H9 (cell line): ENCODE results near the gene TLR5. TPM values are rescaled to one million over a fixed set of nuclear protein-coding genes. Genes with fewer than 3 reads are reported as not detected.

Source experiments
- DNase-seq: peaks from one replicate; pipeline ENCODE4 v3.0.0-alpha.2; 2017
- H2AFZ ChIP-seq: one replicate; pipeline ENCODE4 v1.6.1; 2013; ENCODE audit warnings: mild to moderate bottlenecking, low read length, control low read depth, moderate library complexity
- H2AK5ac ChIP-seq: 2 replicates; pipeline ENCODE4 v1.6.1; 2013; ENCODE audit warnings: low read length, control low read depth, mixed read lengths; ENCODE audit not compliant: insufficient read length
- H2BK120ac ChIP-seq: one replicate; pipeline ENCODE4 v1.6.1; 2013; ENCODE audit warnings: low read depth, mild to moderate bottlenecking, low read length, control low read depth, inconsistent platforms; ENCODE audit not compliant: poor library complexity, severe bottlenecking
- H2BK12ac ChIP-seq: 2 replicates; pipeline ENCODE4 v1.6.1; 2013; ENCODE audit warnings: low read length, control low read depth, mixed read lengths, low read depth; ENCODE audit not compliant: insufficient read length
- H2BK15ac ChIP-seq: 2 replicates; pipeline ENCODE4 v1.6.1; 2013; ENCODE audit warnings: low read depth, low read length, control low read depth
- H2BK20ac ChIP-seq: one replicate; pipeline ENCODE4 v1.6.1; 2013; ENCODE audit warnings: low read depth, mild to moderate bottlenecking, low read length, control low read depth, inconsistent platforms; ENCODE audit not compliant: poor library complexity, severe bottlenecking
- H2BK5ac ChIP-seq: 2 replicates; pipeline ENCODE4 v1.6.1; 2013; ENCODE audit warnings: low read length, control low read depth, mixed read lengths; ENCODE audit not compliant: insufficient read length
- H3K14ac ChIP-seq: 2 replicates; pipeline ENCODE4 v1.6.1; 2013; ENCODE audit warnings: low read length, control low read depth; ENCODE audit not compliant: insufficient read depth
- H3K18ac ChIP-seq: 2 replicates; pipeline ENCODE4 v1.6.1; 2013; ENCODE audit warnings: low read depth, mild to moderate bottlenecking, mixed read lengths, low read length, control low read depth; ENCODE audit not compliant: insufficient read length
- H3K23ac ChIP-seq: 2 replicates; pipeline ENCODE4 v1.6.1; 2013; ENCODE audit warnings: low read length, control low read depth, mixed read lengths, low read depth; ENCODE audit not compliant: insufficient read length
- H3K23me2 ChIP-seq: 2 replicates; pipeline ENCODE4 v1.6.1; 2013; ENCODE audit warnings: low read depth, mild to moderate bottlenecking, mixed read lengths, low read length, control low read depth; ENCODE audit not compliant: insufficient read length, poor library complexity, severe bottlenecking
- H3K27ac ChIP-seq: 2 replicates; pipeline ENCODE4 v1.5.1; 2013; ENCODE audit warnings: low read length, control low read depth, mixed read lengths, low read depth; ENCODE audit not compliant: insufficient read length
- H3K27me3 ChIP-seq: 2 replicates; pipeline ENCODE4 v1.6.1; 2013; ENCODE audit warnings: low read length, control low read depth, inconsistent platforms; ENCODE audit not compliant: insufficient read depth
- H3K4ac ChIP-seq: 2 replicates; pipeline ENCODE4 v1.6.1; 2013; ENCODE audit warnings: low read depth, mild to moderate bottlenecking, control low read depth, inconsistent platforms, low read length, moderate library complexity
- H3K4me1 ChIP-seq: 2 replicates; pipeline ENCODE4 v1.6.1; 2013; ENCODE audit warnings: low read length, control low read depth, inconsistent platforms; ENCODE audit not compliant: insufficient read depth
- H3K4me2 ChIP-seq: 2 replicates; pipeline ENCODE4 v1.6.1; 2013; ENCODE audit warnings: low read length, control low read depth, mixed read lengths; ENCODE audit not compliant: insufficient read length, insufficient read depth
- H3K56ac ChIP-seq: 2 replicates; pipeline ENCODE4 v1.6.1; 2013; ENCODE audit warnings: low read depth, mild to moderate bottlenecking, mixed read lengths, low read length, control low read depth; ENCODE audit not compliant: insufficient read length
- H3K79me1 ChIP-seq: 2 replicates; pipeline ENCODE4 v1.6.1; 2013; ENCODE audit warnings: low read depth, mild to moderate bottlenecking, moderate library complexity, low read length, control low read depth, inconsistent platforms; ENCODE audit not compliant: insufficient read depth, poor library complexity, severe bottlenecking
- H3K79me2 ChIP-seq: 2 replicates; pipeline ENCODE4 v1.6.1; 2013; ENCODE audit warnings: low read length, control low read depth, inconsistent platforms; ENCODE audit not compliant: insufficient read depth
- H3K9ac ChIP-seq: 2 replicates; pipeline ENCODE4 v1.6.1; 2013; ENCODE audit warnings: low read length, control low read depth, mixed read lengths; ENCODE audit not compliant: insufficient read length; ENCODE audit errors: extremely low read depth
- H3K9me3 ChIP-seq: one replicate; pipeline ENCODE4 v1.6.1; 2013; ENCODE audit warnings: low read depth, low read length, inconsistent platforms; ENCODE audit not compliant: control insufficient read depth
- H3T11ph ChIP-seq: one replicate; pipeline ENCODE4 v1.6.1; 2013; ENCODE audit warnings: mild to moderate bottlenecking, low read length, control low read depth, inconsistent platforms
- H4K20me1 ChIP-seq: one replicate; pipeline ENCODE4 v1.6.1; 2013; ENCODE audit not compliant: control insufficient read depth, insufficient read length, insufficient read depth
- H4K5ac ChIP-seq: 2 replicates; pipeline ENCODE4 v1.6.1; 2013; ENCODE audit warnings: low read depth, mild to moderate bottlenecking, mixed read lengths, low read length, control low read depth; ENCODE audit not compliant: insufficient read length
- H4K8ac ChIP-seq: replicated peaks from 2 replicates; pipeline ENCODE4 v1.6.1; 2013; ENCODE audit warnings: low read length, control low read depth, mixed read lengths, low read depth; ENCODE audit not compliant: insufficient read length
- H4K91ac ChIP-seq: 2 replicates; pipeline ENCODE4 v1.6.1; 2013; ENCODE audit warnings: low read depth, mild to moderate bottlenecking, moderate library complexity, mixed read lengths, low read length, control low read depth; ENCODE audit not compliant: insufficient read length
- H3K27ac Mint-ChIP-seq, 3 experiments: 2 replicates in 2 of 3; 3 replicates in 1 of 3; pipeline ENCODE4 v1.8.0; 2020 to 2021; ENCODE audit warnings: mixed read lengths in 3 of 3, mild to moderate bottlenecking in 1 of 3, moderate library complexity in 1 of 3
- H3K27me3 Mint-ChIP-seq: 2 replicates; pipeline ENCODE4 v1.8.0; 2021; ENCODE audit warnings: low read depth, mild to moderate bottlenecking, moderate library complexity, mixed read lengths
- H3K36me3 Mint-ChIP-seq, 3 experiments: 2 replicates in 2 of 3; 3 replicates in 1 of 3; pipeline ENCODE4 v1.8.0; 2020 to 2021; ENCODE audit warnings: low read depth in 3 of 3, mixed read lengths in 3 of 3; ENCODE audit not compliant: insufficient read depth in 1 of 3
- H3K4me1 Mint-ChIP-seq, 2 experiments: 2 replicates each; pipeline ENCODE4 v1.8.0; 2020; ENCODE audit warnings: mixed read lengths in 2 of 2
- H3K4me3 Mint-ChIP-seq, 2 experiments: 2 replicates in 1 of 2; 3 replicates in 1 of 2; pipeline ENCODE4 v1.8.0; 2020 to 2021; ENCODE audit warnings: mild to moderate bottlenecking in 2 of 2, mixed read lengths in 2 of 2, moderate library complexity in 1 of 2
- H3K9me3 Mint-ChIP-seq, 2 experiments: 2 replicates in 1 of 2; 3 replicates in 1 of 2; pipeline ENCODE4 v1.8.0; 2020; ENCODE audit warnings: mild to moderate bottlenecking in 2 of 2, mixed read lengths in 2 of 2, moderate library complexity in 1 of 2
- CTCF ChIP-seq: fragments of 200-600 bp; sonication (generic); conservative IDR thresholded peaks from 3 replicates; pipeline ENCODE4 v1.8.0; 2021; ENCODE audit warnings: antibody characterized with exemption, mild to moderate bottlenecking
- WGBS: extraction: QIAGEN DNeasy Blood & Tissue Kit; methylation state at CpG from one replicate; pipeline ENCODE4 v1.1.7; 2013; ENCODE audit warnings: missing lambda C conversion rate, low lambda C conversion rate, mixed read lengths; ENCODE audit not compliant: insufficient read length; ENCODE audit errors: extremely low coverage; 5-methylcytosine and 5-hydroxymethylcytosine counted together
- total RNA-seq: library from RNA; stranded (reverse); gene quantifications from 2 replicates; pipeline ENCODE4 v1.2.1, GENCODE V29; 2021

The TLR5 gene
- total RNA-seq, 1 experiment from 2014 or later: not detected

- Histone ChIP-seq H2BK5ac (no peak overlapping the region), H3K14ac (no peak overlapping the region), H3K23ac (no peak overlapping the region), H3K56ac (no peak overlapping the region), H3K27me3 (no peaks in the 10 kb centered on the region), H3K79me2 (no peaks in the 10 kb centered on the region), H3K23me2 (no peaks in the 10 kb centered on the region), H2BK15ac (no peak overlapping the region), H4K5ac (no peak overlapping the region), H3K27ac (no peak overlapping the region), H2BK120ac (no peak overlapping the region), H2BK12ac (no peak overlapping the region), H3K9me3 (no peaks in the 10 kb centered on the region), H3T11ph (no peak overlapping the region), H2AFZ (no peak overlapping the region), H3K79me1 (no peaks in the 10 kb centered on the region), H4K91ac (no peak overlapping the region), H3K18ac (no peak overlapping the region), H3K9ac (no peak overlapping the region), H2BK20ac (no peak overlapping the region), H2AK5ac (no peak overlapping the region), H3K4me2 (no peak overlapping the region), H3K4me1 (no peaks in the 10 kb centered on the region), H3K4ac (no peak overlapping the region), H4K20me1 (no peaks in the 10 kb centered on the region), H4K8ac (no peak overlapping the region)
- Mint-ChIP-seq H3K4me3 (no peak overlapping the region), H3K27me3 (peaks cover 10% of the 10 kb centered on the region), H3K9me3 (no peaks in the 10 kb centered on the region), H3K36me3 (no peaks in the 10 kb centered on the region), H3K27ac (no peak overlapping the region), H3K4me1 (peaks cover 14 to 17% of the 10 kb centered on the region in 2 experiments)
- WGBS: no CpG with 5 or more reads among the region's 8 CpGs
- no peak for DNase-seq
- TF ChIP-seq CTCF: no peak
Measured at GRCh38 chr1:223082914-223083313, 60.1 kb downstream of the TLR5 start.
